ENCODE results near the gene SPEG. TPM values are rescaled to one million over a fixed set of nuclear protein-coding genes. Genes with fewer than 3 reads are reported as not detected.

Gene SPEG
- total RNA-seq, 1 donor, result 48.8 TPM

DNA sequence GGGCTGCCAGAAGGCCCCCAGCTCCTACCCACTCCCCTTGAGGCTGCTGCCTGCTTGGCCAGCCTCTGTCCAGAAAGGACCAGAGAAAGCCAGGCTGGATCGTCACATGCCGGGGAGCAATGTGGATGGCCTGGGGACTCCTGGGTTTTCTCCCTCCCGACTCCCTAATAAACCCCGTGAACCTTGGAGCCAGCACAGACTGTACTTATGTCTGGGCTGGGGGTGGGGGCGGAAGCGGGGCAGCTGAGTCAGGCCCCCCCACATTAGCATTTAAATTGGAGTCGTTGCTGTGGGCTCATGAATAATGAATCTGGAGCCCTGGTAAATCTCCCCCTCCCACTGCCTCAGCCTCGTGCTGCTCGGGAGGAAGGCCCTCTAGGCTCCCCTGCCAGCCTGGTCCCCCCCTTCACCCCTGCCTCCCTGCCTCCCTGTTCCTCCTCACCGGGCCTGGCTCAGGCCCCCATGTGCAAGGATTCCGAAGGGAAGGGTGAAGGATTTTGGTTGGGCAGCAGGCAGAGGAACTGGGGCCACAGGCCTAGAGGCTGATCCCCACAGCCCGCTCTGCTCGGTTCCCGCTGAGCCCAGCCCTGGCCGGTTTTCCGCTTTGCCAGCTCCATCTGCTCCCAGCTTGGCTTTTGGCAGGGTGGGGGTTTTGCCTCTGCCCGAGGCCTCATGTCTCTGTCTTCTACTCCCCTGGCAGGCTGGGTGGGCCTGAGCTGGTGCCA lies 72.3 kb downstream of the SPEG start:
- no peak for DNase-seq (ENCODE audit: low read depth)
- TF ChIP-seq, protein P1, sequence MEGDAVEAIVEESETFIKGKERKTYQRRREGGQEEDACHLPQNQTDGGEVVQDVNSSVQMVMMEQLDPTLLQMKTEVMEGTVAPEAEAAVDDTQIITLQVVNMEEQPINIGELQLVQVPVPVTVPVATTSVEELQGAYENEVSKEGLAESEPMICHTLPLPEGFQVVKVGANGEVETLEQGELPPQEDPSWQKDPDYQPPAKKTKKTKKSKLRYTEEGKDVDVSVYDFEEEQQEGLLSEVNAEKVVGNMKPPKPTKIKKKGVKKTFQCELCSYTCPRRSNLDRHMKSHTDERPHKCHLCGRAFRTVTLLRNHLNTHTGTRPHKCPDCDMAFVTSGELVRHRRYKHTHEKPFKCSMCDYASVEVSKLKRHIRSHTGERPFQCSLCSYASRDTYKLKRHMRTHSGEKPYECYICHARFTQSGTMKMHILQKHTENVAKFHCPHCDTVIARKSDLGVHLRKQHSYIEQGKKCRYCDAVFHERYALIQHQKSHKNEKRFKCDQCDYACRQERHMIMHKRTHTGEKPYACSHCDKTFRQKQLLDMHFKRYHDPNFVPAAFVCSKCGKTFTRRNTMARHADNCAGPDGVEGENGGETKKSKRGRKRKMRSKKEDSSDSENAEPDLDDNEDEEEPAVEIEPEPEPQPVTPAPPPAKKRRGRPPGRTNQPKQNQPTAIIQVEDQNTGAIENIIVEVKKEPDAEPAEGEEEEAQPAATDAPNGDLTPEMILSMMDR (IDR thresholded peaks at IDR 0.05; ENCODE audit: insufficient read depth, low read depth, low read length), result no peak
- H3K4me3 ChIP-seq (ENCODE audit: low read depth, low read length), result no peak overlapping the region

DNA sequence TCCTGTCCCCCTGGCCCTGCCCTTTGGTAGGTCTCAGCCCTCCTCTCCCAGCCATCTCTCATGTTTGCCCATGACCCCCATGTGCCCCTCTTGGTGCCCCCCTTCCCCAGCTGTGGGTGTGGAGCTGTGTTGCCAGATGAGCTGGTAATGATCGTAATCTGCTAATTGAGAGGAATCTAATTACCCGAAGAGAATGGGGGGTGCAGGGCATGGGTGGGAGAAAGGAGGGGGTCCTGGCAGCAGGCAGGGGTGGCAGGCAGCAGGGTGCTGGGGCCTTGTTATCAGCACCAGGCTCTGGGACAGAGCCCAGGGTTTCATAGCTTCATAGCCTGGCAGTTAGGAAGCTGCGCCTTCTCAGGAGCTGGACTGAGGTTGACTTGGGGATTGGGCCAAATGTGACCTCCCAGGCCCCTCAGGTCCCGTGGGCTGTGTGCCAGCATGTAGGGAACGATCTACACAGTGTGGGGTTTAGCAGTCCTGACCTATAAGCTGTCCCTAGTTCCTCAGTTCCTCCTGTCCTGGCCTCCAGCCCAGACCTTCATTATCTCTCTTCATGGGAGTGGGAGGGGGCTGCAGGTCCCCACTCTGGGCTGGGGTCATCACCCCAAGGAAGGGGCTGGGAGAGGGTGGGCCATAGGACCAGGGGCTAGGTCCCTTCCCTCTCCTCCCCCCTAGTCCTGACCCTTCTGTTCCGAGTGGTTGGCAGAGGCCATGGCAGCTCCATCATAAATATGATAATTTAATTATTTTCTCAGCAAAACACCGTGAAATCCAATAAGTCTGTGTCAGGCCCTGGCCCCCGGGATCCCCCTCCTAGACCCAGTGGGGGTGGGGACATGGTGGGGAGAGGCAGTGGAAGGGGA lies 73.2 kb downstream of the SPEG start:
- H3K4me3 ChIP-seq (ENCODE audit: low read depth, low read length), result no peak overlapping the region
- no peak for DNase-seq (ENCODE audit: low read depth)
- TF ChIP-seq, protein P1 (IDR thresholded peaks at IDR 0.05; ENCODE audit: insufficient read depth, low read depth, low read length), result no peak

DNA sequence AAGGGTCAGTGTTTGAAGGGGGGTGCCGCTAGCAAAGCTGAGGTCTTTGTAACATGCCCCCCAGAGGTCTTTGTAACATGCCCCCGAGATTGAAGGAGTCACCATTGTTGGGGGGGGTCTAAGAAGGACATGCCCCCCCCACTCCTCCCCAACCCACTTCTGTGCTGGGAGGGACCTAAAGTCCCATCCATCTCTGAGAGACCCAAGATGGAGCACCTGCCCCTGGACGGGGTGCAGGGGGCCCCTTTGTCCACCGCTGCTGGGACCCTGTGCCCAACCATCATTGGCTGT lies 73.7 kb downstream of the SPEG start:
- DNase-seq (ENCODE audit: low read depth), result no peak
- H3K4me3 ChIP-seq (ENCODE audit: low read depth, low read length), result no peak overlapping the region
- TF ChIP-seq, protein P1 (IDR thresholded peaks at IDR 0.05; ENCODE audit: insufficient read depth, low read depth, low read length), result no peak

DNA sequence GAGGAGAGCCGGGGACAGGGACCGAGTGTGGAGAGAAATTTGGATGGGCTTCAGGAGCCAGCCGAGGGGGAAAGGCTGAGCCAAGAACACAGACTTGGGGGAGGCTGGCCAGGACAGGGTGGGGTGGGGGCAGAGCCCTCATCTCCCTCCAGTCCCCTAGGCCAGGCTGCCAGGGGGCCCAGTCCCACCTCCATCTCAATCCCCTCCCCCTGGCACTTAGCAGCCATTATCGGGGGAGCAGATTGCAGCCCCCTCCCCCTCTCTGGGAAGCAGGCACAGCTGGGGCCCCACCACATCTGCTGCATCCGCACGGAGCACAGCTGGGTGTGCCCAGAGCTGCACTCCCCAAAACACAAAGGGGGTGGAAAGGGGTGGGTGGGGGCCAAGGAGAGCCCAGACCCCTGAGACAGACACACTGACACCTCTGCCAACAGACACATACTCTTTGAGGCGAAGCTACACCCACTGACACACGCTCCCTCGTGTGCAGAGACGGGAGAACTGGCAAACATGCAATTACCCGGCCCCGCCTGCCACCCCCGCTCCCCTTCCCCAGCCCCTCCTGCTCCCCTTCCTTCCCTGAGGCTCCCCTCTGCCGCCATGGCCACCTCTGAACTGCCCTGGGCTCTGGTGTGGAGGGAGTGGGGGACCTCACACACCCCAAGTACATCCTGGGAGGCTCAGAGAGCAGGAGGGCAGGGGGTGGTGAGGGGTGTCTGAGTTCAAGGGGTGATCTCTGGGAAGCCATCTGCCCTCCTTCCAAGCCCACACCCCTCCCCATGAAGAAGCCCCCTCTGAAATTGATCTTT lies 74.5 kb downstream of the SPEG start:
- no peak overlapping the region for H3K4me3 ChIP-seq (ENCODE audit: low read depth, low read length)
- TF ChIP-seq, protein P1 (IDR thresholded peaks at IDR 0.05; ENCODE audit: insufficient read depth, low read depth, low read length), result no peak
- no peak for DNase-seq (ENCODE audit: low read depth)

DNA sequence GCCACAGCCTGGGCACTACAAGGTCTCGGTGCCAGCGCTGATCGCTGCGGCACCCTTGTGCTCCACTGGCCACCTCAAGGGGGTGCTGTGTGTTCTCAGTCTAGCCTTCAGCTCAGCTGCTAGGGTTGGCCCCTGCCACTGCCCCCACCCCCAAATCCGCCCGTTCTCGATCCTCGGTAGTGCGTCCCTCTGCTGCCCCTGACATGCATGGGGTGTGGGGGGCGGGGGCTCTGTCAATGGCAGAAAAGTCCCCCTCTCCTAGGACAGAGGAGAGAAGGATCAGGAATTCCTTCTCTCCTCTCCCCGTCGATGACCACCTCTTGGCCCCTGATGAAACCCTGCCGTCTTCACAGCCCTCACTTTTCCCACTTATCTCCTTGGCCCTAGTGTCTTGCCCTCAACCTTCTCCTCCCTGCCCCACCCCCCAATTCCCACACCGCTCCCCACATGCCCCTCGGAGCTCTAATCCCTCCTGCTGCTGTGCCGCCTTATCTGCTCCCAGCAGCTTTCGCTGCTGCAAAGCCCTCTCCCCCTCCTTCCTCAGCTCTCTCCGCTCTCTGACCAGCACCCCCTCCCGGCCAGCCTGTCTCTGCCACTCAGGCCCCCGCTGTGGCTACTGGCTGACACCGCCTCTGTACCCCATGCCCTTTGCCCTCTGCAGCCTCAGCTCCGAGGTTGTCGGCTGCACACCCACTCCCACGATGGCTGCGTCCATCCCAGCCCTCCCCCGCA lies 75.3 kb downstream of the SPEG start:
- H3K4me3 ChIP-seq (ENCODE audit: low read depth, low read length), result peak overlapping the region; percentile 53
- TF ChIP-seq, protein P1 (IDR thresholded peaks at IDR 0.05; ENCODE audit: insufficient read depth, low read depth, low read length), result peak; percentile 76
- peak; percentile 74 for DNase-seq (ENCODE audit: low read depth)

DNA sequence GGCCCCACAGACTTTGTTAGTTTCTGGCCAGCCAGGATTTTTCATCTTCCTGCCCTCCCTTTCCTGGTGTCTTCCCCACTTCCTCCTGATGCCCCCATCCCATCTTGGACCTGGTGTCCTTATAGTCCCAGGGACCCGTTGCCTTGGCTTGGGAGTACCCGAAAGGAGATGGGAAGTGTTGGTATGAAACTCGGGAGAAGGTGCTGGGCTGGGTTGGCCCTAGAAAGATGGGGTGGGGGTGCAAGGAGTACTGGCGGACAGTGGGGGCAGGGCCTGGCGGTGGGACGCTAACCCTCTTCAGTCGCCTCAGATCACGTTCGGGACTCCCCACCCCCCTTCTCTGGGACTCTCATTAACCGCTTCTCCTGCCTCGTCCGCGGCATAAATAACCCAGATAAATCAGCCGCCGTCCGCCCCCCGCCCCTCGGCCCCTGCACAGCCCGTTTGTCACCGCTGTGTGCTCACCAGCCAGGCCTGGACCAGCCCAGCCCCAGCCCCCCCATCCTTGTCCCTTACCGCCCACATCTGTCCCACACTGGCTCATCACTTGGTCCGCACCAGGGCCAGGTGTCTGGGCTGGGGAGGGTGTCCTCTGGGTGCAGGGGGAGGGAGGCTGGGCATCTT lies 76.0 kb downstream of the SPEG start:
- TF ChIP-seq, protein P1 (IDR thresholded peaks at IDR 0.05; ENCODE audit: insufficient read depth, low read depth, low read length), result no peak
- no peak for DNase-seq (ENCODE audit: low read depth)
- peak overlapping the region; percentile 53 for H3K4me3 ChIP-seq (ENCODE audit: low read depth, low read length)
